Epithelial cell of prostate (primary cell): ENCODE measurements around the gene SFMBT1.
"Not testable (repeated sequence)": the region's sequence is repeated elsewhere in the genome, so short reads cannot be mapped to it uniquely, and the experiment has no call there.

Experiments
- DNase-seq: peaks from one replicate; pipeline ENCODE4 v3.0.0-alpha.2; 2011; ENCODE audit warnings: low read depth, low spot score
- H3K27ac ChIP-seq: fragments of 450-650 bp; 2 replicates; pipeline ENCODE4 v1.5.1; 2017; ENCODE audit warnings: mild to moderate bottlenecking

Gene SFMBT1

GRCh38 chr3:53073553-53074365 lies 27.9 kb upstream of the SFMBT1 start:
- no peak overlapping the region for H3K27ac ChIP-seq
- DNase-seq, result no peak

GRCh38 chr3:53072653-53073552 lies 27.0 kb upstream of the SFMBT1 start:
- DNase-seq, result no peak
- no peak overlapping the region for H3K27ac ChIP-seq

- no peak for DNase-seq
- no peak overlapping the region for H3K27ac ChIP-seq
Measured at GRCh38 chr3:53071882-53072431, 26.1 kb upstream of the SFMBT1 start.

GRCh38 chr3:53069422-53070068 lies 23.7 kb upstream of the SFMBT1 start:
- no peak overlapping the region for H3K27ac ChIP-seq
- no peak for DNase-seq

GRCh38 chr3:53068176-53068575 lies 22.3 kb upstream of the SFMBT1 start:
- no peak overlapping the region for H3K27ac ChIP-seq
- DNase-seq, result no peak

DNA sequence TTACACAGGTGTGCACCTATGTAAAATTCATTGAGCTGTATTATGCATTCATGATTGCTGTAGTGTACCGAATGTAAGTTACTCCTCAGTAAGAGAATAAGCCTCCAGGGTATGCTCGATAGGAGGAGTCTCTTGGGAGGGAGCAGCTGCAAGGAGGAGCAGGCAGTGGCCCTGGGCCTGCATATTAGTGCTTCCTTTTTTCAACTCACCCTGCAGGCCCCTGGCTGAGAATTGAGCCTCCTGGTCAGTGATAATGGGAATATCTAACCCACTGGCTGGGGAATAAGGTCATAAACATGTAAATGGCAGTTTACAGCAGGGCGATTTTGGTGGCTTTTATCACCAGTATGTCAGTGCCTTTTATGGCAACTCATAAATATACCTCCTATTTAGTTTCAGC lies 21.7 kb upstream of the SFMBT1 start:
- no peak for DNase-seq
- no peak overlapping the region for H3K27ac ChIP-seq

DNA sequence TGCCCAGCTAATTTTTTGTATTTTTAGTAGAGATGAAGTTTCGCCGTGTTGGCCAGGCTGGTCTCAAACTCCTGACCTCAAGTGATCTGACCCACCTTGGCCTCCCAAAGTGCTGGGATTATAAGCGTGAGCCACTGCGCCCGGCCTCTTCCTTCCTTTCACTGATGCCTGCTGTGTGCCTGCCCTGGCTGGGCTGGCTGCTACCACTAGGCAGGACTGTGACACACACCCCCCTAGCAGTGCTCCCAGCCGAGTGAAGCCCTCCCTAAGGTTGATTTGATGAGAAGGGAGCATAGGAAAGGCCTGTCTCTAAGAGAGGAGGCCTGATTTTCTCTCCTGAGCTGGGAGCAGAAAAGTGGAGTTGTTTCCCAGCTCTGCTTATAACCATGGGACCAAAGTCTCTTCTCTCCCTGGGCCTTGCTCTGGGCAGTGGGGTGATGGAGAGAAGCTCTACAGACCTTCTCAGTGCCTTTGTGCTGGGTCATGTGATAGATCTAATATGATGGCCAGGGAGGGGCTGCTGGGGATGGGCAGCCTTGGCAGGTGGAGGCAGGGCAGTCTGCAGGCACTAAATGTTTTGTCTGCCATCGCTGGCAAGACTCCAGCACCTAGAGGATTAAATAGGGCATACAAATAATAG lies 20.1 kb upstream of the SFMBT1 start:
- H3K27ac ChIP-seq, result no peak overlapping the region
- no peak for DNase-seq

GRCh38 chr3:53062905-53063304 lies 17.0 kb upstream of the SFMBT1 start:
- DNase-seq, result no peak
- no peak overlapping the region for H3K27ac ChIP-seq

GRCh38 chr3:53056442-53056841 lies 10.6 kb upstream of the SFMBT1 start:
- no peak overlapping the region for H3K27ac ChIP-seq
- no peak for DNase-seq

- H3K27ac ChIP-seq, DNase-seq: not testable (repeated sequence)
Measured at GRCh38 chr3:53054233-53054632, 8.4 kb upstream of the SFMBT1 start.

DNA sequence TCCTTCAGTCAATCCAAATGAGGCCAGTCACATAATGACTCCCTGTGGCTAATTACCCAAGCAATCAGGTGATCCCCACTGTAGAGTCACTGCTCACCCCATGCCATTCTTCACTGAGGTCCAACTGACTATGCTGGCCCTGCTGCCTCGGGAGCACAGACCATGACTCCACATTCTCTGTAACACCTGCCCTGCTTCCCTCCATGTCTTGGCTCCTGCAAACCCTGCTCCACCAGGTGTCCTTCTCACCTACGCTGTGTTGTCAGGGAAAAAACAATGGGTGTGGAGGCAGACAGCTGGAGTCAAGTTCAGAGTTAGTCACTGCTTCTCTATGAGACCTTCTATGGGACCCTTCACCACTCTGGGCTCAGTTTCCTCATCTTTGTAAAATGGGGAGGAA lies 6.1 kb upstream of the SFMBT1 start:
- DNase-seq, result no peak
- H3K27ac ChIP-seq, result no peak overlapping the region

GRCh38 chr3:53049987-53050386 lies 4.1 kb upstream of the SFMBT1 start:
- H3K27ac ChIP-seq, result no peak overlapping the region

DNA sequence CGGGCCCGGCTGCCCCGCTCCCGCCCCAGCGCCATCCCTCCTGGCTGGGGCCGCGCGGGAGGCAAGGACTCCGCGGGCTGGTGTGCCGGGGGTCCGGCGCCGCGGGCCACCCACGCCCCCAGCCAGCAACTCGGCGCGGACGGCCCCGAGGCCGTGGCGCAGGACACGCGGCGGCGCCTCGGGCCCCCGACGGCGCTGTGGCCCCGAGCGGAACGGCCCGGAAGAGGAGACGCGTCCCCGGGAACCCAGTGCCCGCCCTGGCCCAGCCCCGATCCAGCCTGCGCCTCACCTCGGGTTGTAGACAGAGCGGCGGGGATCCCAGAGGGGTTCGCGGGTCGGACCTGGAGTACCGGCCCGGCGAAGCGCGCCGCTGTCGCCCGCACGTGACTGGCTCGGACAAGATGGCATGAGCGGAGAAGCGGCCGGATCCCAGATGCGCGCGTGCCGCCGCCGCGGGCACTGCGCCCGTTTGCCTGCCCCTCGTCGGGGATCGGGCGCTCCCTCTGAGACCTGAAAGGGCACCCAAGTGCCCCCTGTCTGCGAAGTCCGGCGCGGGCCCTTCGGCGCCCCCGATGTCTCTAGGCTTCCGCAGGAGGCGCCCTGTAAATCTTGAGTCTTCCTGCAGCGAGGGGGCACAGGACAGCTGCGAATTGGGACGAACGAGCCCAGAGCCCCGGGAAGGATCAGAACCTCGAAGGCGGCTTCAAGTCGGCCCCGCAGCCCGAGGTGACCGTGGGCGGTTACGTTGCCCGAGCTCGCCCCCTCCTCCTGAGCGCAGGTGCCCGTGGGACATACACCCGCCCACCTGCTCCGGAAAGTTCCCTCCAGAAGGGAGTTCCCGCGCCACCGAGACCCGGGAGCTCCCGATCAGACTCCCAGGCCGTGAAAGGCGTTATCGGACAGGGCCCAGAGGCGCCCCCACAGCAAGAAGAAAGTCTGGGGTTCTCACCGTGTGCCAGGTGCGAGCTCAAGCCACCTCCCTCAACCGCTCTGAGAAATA lies 598 bp upstream of the SFMBT1 start:
- no peak for DNase-seq
- H3K27ac ChIP-seq, result no peak overlapping the region

More at GRCh38 chr3:53049987-53050386, 4.1 kb upstream of the SFMBT1 start:
- no peak for DNase-seq

- no peak for DNase-seq
- peak overlapping the region; percentile 49 for H3K27ac ChIP-seq
Measured at GRCh38 chr3:53044711-53045517, 959 bp downstream of the SFMBT1 start.

DNA sequence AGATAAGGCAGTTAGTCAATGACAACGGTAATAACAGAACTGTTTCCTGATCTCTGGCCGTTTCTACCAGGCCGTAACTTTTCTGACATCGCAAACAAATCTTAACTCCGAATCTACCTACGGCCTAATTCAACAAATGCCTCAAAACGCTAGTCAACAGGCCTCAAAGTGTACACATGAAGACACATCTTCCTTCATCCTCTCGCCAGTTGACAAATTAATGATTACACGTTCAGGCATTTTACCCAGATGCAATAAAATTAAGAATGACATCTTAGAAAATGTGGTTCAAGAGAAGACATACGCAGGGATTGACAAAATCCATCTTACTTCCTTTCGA lies 1.5 kb downstream of the SFMBT1 start:
- H3K27ac ChIP-seq, result peak overlapping the region; percentile 49
- DNase-seq, result no peak

DNA sequence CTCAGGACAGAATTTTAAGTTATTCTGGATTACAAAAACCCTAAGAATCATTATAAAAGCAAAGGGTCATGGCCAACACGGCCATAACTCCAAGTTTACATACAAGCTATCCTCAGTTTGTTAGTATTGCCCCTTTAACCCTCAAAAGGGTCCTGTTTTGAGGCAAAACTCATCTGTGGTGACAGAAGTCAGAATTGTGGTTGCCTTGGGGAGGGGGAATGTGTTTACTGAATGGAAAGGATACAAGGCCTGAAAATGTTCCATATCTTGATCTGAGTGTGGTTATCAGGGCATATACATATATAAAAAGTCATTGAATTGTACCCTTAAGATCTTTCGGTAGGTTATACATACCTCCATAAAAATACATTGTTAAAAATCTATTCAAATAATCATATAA lies 2.1 kb downstream of the SFMBT1 start:
- no peak for DNase-seq
- no peak overlapping the region for H3K27ac ChIP-seq

DNA sequence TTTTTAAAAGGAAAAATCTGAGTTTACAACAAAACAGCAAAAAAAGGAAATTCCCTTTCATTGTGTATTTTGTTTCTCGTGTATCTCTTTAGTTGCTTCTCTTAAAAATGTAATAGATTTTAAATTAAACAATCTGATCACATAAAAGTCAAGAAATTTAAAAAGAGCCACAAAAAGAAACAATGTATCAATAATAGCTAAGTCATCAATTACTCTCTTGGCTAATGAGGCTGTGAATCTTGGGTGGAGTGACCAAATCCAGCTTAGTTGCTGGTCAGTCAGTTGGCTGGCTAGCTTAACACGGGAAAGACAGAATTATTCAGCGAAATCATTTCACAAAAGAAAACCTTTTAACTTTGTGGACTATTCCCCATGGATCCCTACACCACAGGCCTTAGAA lies 3.2 kb downstream of the SFMBT1 start:
- H3K27ac ChIP-seq, result no peak overlapping the region
- no peak for DNase-seq

DNA sequence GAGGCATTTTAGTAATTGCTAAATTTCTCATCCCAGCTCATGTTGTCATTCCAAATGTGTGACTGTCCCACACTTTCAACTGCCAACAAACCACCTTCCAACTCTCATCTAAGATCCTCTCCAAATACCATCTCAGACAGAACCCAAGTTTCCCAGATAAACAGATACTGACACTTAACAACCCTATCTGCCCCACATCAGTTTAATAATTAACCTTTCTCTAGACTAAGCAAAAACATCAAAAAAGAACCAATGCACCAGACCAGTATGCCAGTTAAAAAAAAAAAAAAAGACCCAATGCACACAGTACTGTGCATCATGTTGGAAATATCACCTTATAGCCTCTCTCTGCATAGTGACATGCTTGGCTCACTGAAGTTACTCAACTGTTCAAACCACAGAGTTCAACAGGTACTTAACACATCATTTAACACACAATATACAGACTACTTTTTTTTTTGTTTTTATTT lies 5.5 kb downstream of the SFMBT1 start:
- DNase-seq, result peak; percentile 60
- no peak overlapping the region for H3K27ac ChIP-seq
